IMR-90 (cell line): ENCODE results near the gene UFC1. TPM values are rescaled to one million over a fixed set of nuclear protein-coding genes. Genes with fewer than 3 reads are reported as not detected.
A peak's percentile ranks its signal among the peaks of the same experiment; 100 is the strongest.

Experiments
- ATAC-seq: fragments of 200-7000 bp; cut with Tn5 transposase; 2 replicates; pipeline ENCODE4 v1.9.1; 2020; ENCODE audit warnings: low read depth, mild to moderate bottlenecking, moderate library complexity
- BruUV-seq: library from RNA; stranded (reverse); fragments of 400-500 nt; replicated peaks from 2 replicates; lab custom pipeline; 2021; lab: Mats Ljungman, UMichigan
- CTCF ChIA-PET: fragments of 300-600 bp; formaldehyde crosslinking; extraction: SDS; loops from one replicate; lab custom pipeline; 2021; ENCODE audit warnings: antibody characterized with exemption; lab: Yijun Ruan, JAX
- POLR2A ChIA-PET: fragments of 300-600 bp; sonication (Branson Sonifier 250); formaldehyde crosslinking; loops from one replicate; lab custom pipeline; 2022; ENCODE audit warnings: antibody characterized with exemption; ENCODE audit not compliant: unreplicated experiment; lab: Charles Lee
- DNase-seq: peaks from one replicate; pipeline ENCODE4 v3.0.0; 2013
- H2AFZ ChIP-seq: replicated peaks from 2 replicates; pipeline ENCODE3; 2013; ENCODE audit warnings: low read length, mild to moderate bottlenecking; ENCODE audit not compliant: poor library complexity
- H2AK5ac ChIP-seq: 2 replicates; pipeline ENCODE4 v1.6.1; 2013; ENCODE audit warnings: low read depth, low read length, inconsistent platforms
- H2AK9ac ChIP-seq: replicated peaks from 2 replicates; pipeline ENCODE3; 2013; ENCODE audit warnings: mild to moderate bottlenecking, low read depth, low read length, moderate library complexity; ENCODE audit not compliant: poor library complexity
- H2BK120ac ChIP-seq: 2 replicates; pipeline ENCODE4 v1.6.1; 2013; ENCODE audit warnings: low read depth, low read length, inconsistent platforms
- H2BK15ac ChIP-seq: 3 replicates; pipeline ENCODE4 v1.6.1; 2013; ENCODE audit warnings: low read depth, low read length, inconsistent platforms
- H2BK20ac ChIP-seq: 2 replicates; pipeline ENCODE4 v1.6.1; 2013; ENCODE audit warnings: low read depth, mild to moderate bottlenecking, inconsistent platforms, low read length, moderate library complexity
- H2BK5ac ChIP-seq: 2 replicates; pipeline ENCODE4 v1.6.1; 2013; ENCODE audit warnings: mild to moderate bottlenecking, low read depth, low read length, inconsistent platforms; ENCODE audit not compliant: poor library complexity, severe bottlenecking
- H3K14ac ChIP-seq: replicated peaks from 2 replicates; pipeline ENCODE4 v1.6.1; 2013; ENCODE audit warnings: low read depth, low read length, inconsistent platforms
- H3K18ac ChIP-seq: 2 replicates; pipeline ENCODE4 v1.6.1; 2013; ENCODE audit warnings: low read depth, low read length, control low read depth
- H3K23ac ChIP-seq: 2 replicates; pipeline ENCODE4 v1.6.1; 2013; ENCODE audit warnings: low read depth, low read length, inconsistent platforms
- H3K27ac ChIP-seq: 2 replicates; pipeline ENCODE4 v1.5.1; 2013; ENCODE audit warnings: mild to moderate bottlenecking, control low read depth, low read length; ENCODE audit not compliant: insufficient read depth
- H3K27me3 ChIP-seq: 2 replicates; pipeline ENCODE4 v1.6.1; 2013; ENCODE audit warnings: low read length; ENCODE audit not compliant: control insufficient read depth, insufficient read depth
- H3K36me3 ChIP-seq: 2 replicates; pipeline ENCODE4 v1.6.1; 2013; ENCODE audit warnings: low read length, mixed read lengths; ENCODE audit not compliant: control insufficient read depth, insufficient read depth
- H3K4ac ChIP-seq: 2 replicates; pipeline ENCODE4 v1.6.1; 2013; ENCODE audit warnings: low read depth, low read length, inconsistent platforms
- H3K4me1 ChIP-seq: 2 replicates; pipeline ENCODE4 v1.6.1; 2013; ENCODE audit warnings: low read length, mixed read lengths; ENCODE audit not compliant: control insufficient read depth, insufficient read depth
- H3K4me2 ChIP-seq: 2 replicates; pipeline ENCODE4 v1.6.1; 2013; ENCODE audit warnings: low read depth, mild to moderate bottlenecking, control low read depth, low read length, moderate library complexity
- H3K4me3 ChIP-seq: 2 replicates; pipeline ENCODE4 v1.5.1; 2013; ENCODE audit warnings: low read depth, mild to moderate bottlenecking, control low read depth, low read length, moderate library complexity; ENCODE audit not compliant: insufficient read depth
- H3K56ac ChIP-seq: 2 replicates; pipeline ENCODE4 v1.6.1; 2013; ENCODE audit warnings: low read length, inconsistent platforms; ENCODE audit not compliant: insufficient read depth; ENCODE audit errors: extremely low read depth
- H3K79me1 ChIP-seq, 2 experiments: 2 replicates each; pipeline ENCODE4 v1.6.1; 2013; ENCODE audit warnings: low read length in 2 of 2, inconsistent platforms in 1 of 2, low read depth in 1 of 2
- H3K9ac ChIP-seq: 2 replicates; pipeline ENCODE4 v1.6.1; 2013; ENCODE audit warnings: low read depth, low read length, control low read depth
- H3K9me1 ChIP-seq: 2 replicates; pipeline ENCODE4 v1.6.1; 2013; ENCODE audit warnings: low read length, inconsistent platforms; ENCODE audit not compliant: insufficient read depth
- H3K9me3 ChIP-seq: 2 replicates; pipeline ENCODE4 v1.6.1; 2013; ENCODE audit warnings: low read length; ENCODE audit not compliant: control insufficient read depth, insufficient read depth
- H4K20me1 ChIP-seq: 2 replicates; pipeline ENCODE4 v1.6.1; 2013; ENCODE audit warnings: low read length, inconsistent platforms; ENCODE audit not compliant: insufficient read depth
- H4K5ac ChIP-seq: 2 replicates; pipeline ENCODE4 v1.6.1; 2013; ENCODE audit warnings: mild to moderate bottlenecking, low read depth, low read length, control low read depth
- H4K8ac ChIP-seq, 2 experiments: 2 replicates each; pipeline ENCODE4 v1.6.1; 2013; ENCODE audit warnings: low read depth in 2 of 2, low read length in 2 of 2, control low read depth in 1 of 2, inconsistent platforms in 1 of 2
- H4K91ac ChIP-seq: 2 replicates; pipeline ENCODE4 v1.6.1; 2013; ENCODE audit warnings: low read depth, low read length, inconsistent platforms; ENCODE audit not compliant: insufficient read depth
- BHLHE40 ChIP-seq: fragments of 150-350 bp; IDR thresholded peaks from 2 replicates; pipeline ENCODE4 v1.6.1; 2016; ENCODE audit warnings: mild to moderate bottlenecking, low read depth, low read length
- CEBPB ChIP-seq: IDR thresholded peaks from 2 replicates; pipeline ENCODE4 v1.6.1; 2012; ENCODE audit warnings: low read depth, low read length, improper control_type of control experiment
- CHD1 ChIP-seq: IDR thresholded peaks from 2 replicates; pipeline ENCODE4 v1.6.1; 2012; ENCODE audit warnings: low read depth, low read length, improper control_type of control experiment
- CTCF ChIP-seq: conservative IDR thresholded peaks from 2 replicates; pipeline ENCODE4 v1.5.1; 2012; ENCODE audit warnings: mild to moderate bottlenecking, low read depth, low read length, improper control_type of control experiment
- FOS ChIP-seq: fragments of 150-350 bp; IDR thresholded peaks from 2 replicates; pipeline ENCODE4 v1.6.1; 2016; ENCODE audit warnings: low read depth, low read length
- MAFK ChIP-seq: IDR thresholded peaks from 2 replicates; pipeline ENCODE4 v1.6.1; 2012; ENCODE audit warnings: low read depth, low read length, improper control_type of control experiment
- MAZ ChIP-seq: IDR thresholded peaks from 2 replicates; pipeline ENCODE4 v1.6.1; 2012; ENCODE audit warnings: low read depth, mild to moderate bottlenecking, low read length, improper control_type of control experiment, moderate library complexity, borderline replicate concordance
- MXI1 ChIP-seq: IDR thresholded peaks from 2 replicates; pipeline ENCODE4 v1.6.1; 2012; ENCODE audit warnings: low read depth, mild to moderate bottlenecking, low read length, moderate library complexity, borderline replicate concordance
- NFE2L2 ChIP-seq: fragments of 150-350 bp; IDR thresholded peaks from 2 replicates; pipeline ENCODE4 v1.6.1; 2016; ENCODE audit warnings: low read depth, mild to moderate bottlenecking, low read length
- POLR2A ChIP-seq: IDR thresholded peaks from 2 replicates; pipeline ENCODE4 v1.6.1; 2012; ENCODE audit warnings: mild to moderate bottlenecking, low read depth, low read length
- RAD21 ChIP-seq: IDR thresholded peaks from 2 replicates; pipeline ENCODE4 v1.6.1; 2012; ENCODE audit warnings: low read length, improper control_type of control experiment
- RCOR1 ChIP-seq: IDR thresholded peaks from 2 replicates; pipeline ENCODE4 v1.6.1; 2012; ENCODE audit warnings: mild to moderate bottlenecking, low read length, improper control_type of control experiment; ENCODE audit not compliant: insufficient replicate concordance
- SMC3 ChIP-seq: fragments of 150-350 bp; IDR thresholded peaks from 2 replicates; pipeline ENCODE4 v1.6.1; 2016; ENCODE audit warnings: low read depth, mild to moderate bottlenecking, antibody characterized with exemption, low read length, moderate library complexity
- USF2 ChIP-seq: fragments of 150-350 bp; IDR thresholded peaks from 2 replicates; pipeline ENCODE4 v1.6.1; 2017; ENCODE audit warnings: mild to moderate bottlenecking, antibody characterized with exemption, low read length, low read depth
- whole genome bisulfite sequencing, 2 experiments: methylation state at CpG; one replicate each; pipeline versions ENCODE4 v1.1.5 to v1.1.7; 2013; ENCODE audit warnings: missing lambda C conversion rate in 2 of 2; ENCODE audit not compliant: insufficient read length in 1 of 2; ENCODE audit errors: extremely low coverage in 2 of 2; 5-methylcytosine and 5-hydroxymethylcytosine counted together
- dilution Hi-C: fragments of 300-500 bp; cut with HindIII; formaldehyde crosslinking; loops from one replicate; pipeline ENCODE4 v1.14.3; 2018; ENCODE audit warnings: low sequenced_read_pairs; ENCODE audit not compliant: unreplicated experiment
- in situ Hi-C: fragments of 300-500 bp; cut with MboI; formaldehyde crosslinking; loops from 3 replicates; pipeline ENCODE4 v1.14.3; 2019; ENCODE audit warnings: low sequenced_read_pairs, inconsistent platforms, mixed read lengths
- intact Hi-C: fragments of 100-400 bp; cut with micrococcal nuclease; formaldehyde crosslinking; loops from 2 replicates; pipeline ENCODE4 v1.10.0; 2022
- polyA plus RNA-seq, 3 experiments: library from polyadenylated mRNA; depleted of rRNA; stranded (reverse); fragments of >200 nt; gene quantifications; 2 replicates each; pipeline ENCODE4 v1.2.3, GENCODE V29; 2012; ENCODE audit warnings: low replicate concordance in 1 of 3
- total RNA-seq: library from RNA; depleted of rRNA; stranded (reverse); fragments of >200 nt; gene quantifications from 2 replicates; pipeline ENCODE4 v1.2.3, GENCODE V29; 2012

UFC1 gene
- total and polyA plus RNA-seq, 2 of the 4 experiments (the other 2 are of a cell fraction) = 134 to 140 TPM

GRCh38 chr1:161180639-161181038 lies 26.9 kb downstream of the UFC1 start:
- H3K4me1 ChIP-seq = peaks cover 11% of the 10 kb centered on the region
- DNase-seq (no peak), ATAC-seq (no peak)
- ChIA-PET CTCF (interaction anchor here (0.6 to 0.7 kb wide), 3 partner anchors 10 to 1905 kb away, joined by 3 read pairs; no protein-coding TSS in a partner anchor), POLR2A (no interaction called here)
- H3K9me1 ChIP-seq = peaks cover 10% of the 10 kb centered on the region; the same call in 1 of the 2 replicates
- no peak overlapping the region for H4K91ac ChIP-seq
- in situ Hi-C loops = no loop called here
- peaks cover 11 to 19% of the 10 kb centered on the region in 2 experiments for H3K79me1 ChIP-seq
- no peak overlapping the region for H3K4me2 ChIP-seq
- H2BK5ac ChIP-seq = no peak overlapping the region
- no peak overlapping the region for H3K9ac ChIP-seq
- no peaks in the 10 kb centered on the region for H3K27me3 ChIP-seq
- H2BK15ac ChIP-seq = no peak overlapping the region
- intact Hi-C loops = no loop called here
- H2AK9ac ChIP-seq = no peak overlapping the region
- no peak overlapping the region for H4K8ac ChIP-seq
- no peak overlapping the region for H4K5ac ChIP-seq
- no TSS peak for BruUV-seq
- H2BK20ac ChIP-seq = no peak overlapping the region
- dilution Hi-C loops = no loop called here
- no peak overlapping the region for H3K23ac ChIP-seq
- no peak overlapping the region for H3K4ac ChIP-seq
- H3K14ac ChIP-seq = no peak overlapping the region
- no peak overlapping the region for H3K27ac ChIP-seq
- no peak overlapping the region for H3K56ac ChIP-seq
- H3K4me3 ChIP-seq = no peak overlapping the region
- no peak overlapping the region for H2BK120ac ChIP-seq
- H3K36me3 ChIP-seq = peaks cover under 1% of the 10 kb centered on the region; the same call in 1 of the 2 replicates
- no peak overlapping the region for H2AK5ac ChIP-seq
- WGBS, 2 experiments = 70% methylated on average over 1 of the region's 1 CpG; no CpG with 5 or more reads in 1 of the 2 experiments
- H2AFZ ChIP-seq = no peak overlapping the region
- TF ChIP-seq BHLHE40 (no peak), USF2 (no peak), RCOR1 (no peak), FOS (no peak), MAFK (no peak), CEBPB (no peak), SMC3 (no peak), CTCF (peak; percentile 26), RAD21 (peak; percentile 14; the same call in 1 of the 2 replicates), POLR2A (no peak), MXI1 (no peak), CHD1 (no peak), NFE2L2 (no peak), MAZ (no peak)
- H3K9me3 ChIP-seq = no peaks in the 10 kb centered on the region
- H4K20me1 ChIP-seq = no peaks in the 10 kb centered on the region
- no peak overlapping the region for H3K18ac ChIP-seq
